Smooth muscle cell of the pulmonary artery (primary cell): Measurements from ENCODE around the gene SRSF8. TPM values are rescaled to one million over a fixed set of nuclear protein-coding genes. Genes with fewer than 3 reads are reported as not detected.

Experiments
- total RNA-seq: library from RNA; depleted of rRNA; stranded (reverse); fragments of >200 nt; gene quantifications from 2 replicates; pipeline ENCODE4 v1.2.3, GENCODE V29; 2014

The SRSF8 gene, protein sequence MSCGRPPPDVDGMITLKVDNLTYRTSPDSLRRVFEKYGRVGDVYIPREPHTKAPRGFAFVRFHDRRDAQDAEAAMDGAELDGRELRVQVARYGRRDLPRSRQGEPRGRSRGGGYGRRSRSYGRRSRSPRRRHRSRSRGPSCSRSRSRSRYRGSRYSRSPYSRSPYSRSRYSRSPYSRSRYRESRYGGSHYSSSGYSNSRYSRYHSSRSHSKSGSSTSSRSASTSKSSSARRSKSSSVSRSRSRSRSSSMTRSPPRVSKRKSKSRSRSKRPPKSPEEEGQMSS
- total RNA-seq = 26.2 and 27.0 TPM in 2 replicates

DNA sequence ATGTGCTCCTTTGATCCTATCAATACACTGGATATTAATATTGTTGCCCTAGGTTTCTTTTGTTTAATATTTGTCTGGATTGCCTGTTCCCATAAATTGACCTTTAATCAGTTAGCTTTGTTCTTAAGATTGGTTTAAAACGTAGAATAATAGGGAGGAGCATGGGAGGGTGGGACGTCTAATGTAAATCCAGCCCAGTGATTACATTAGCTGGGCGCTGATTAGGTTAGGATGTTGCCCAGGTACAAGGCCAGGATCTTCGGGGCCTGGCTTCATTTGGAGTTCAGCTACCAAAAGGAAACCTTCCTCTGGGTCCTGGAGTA, at the start of gene SRSF8:
Gene SRSF8, plus strand, starts transcription at position 204 of the 323 bp plus-strand sequence. CDS start 308 bp downstream, outside the sequence.

DNA sequence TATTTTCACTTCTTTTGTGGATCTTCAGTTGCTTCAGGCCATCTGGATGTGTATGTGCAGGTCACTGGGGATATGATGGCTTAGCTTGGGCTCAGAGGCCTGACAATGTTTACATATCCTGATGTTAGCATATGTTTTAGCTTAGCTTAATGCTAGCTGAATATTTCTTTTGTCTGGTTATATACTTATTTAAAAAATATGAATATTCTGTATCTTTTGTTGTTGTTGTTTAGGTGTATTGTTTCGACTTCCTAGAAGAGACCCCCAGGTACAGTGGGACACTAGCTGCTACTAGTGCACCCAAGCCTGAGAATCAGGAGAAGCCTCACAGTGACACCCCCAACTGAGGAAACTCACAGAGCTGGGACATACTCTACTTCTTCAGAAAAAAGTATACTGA, 41.8 kb upstream of the SRSF8 start, which contains the start of gene KDM4E:
Gene KDM4E, plus strand, starts transcription at position 301 of the 400 bp plus-strand sequence. CDS start 300 bp downstream, outside the sequence.

GRCh38 chr11:95049122-95049521, 17.6 kb upstream of the SRSF8 start, which contains the start of gene KDM4F:
KDM4F (plus strand) TSS chr11:95049422.

DNA sequence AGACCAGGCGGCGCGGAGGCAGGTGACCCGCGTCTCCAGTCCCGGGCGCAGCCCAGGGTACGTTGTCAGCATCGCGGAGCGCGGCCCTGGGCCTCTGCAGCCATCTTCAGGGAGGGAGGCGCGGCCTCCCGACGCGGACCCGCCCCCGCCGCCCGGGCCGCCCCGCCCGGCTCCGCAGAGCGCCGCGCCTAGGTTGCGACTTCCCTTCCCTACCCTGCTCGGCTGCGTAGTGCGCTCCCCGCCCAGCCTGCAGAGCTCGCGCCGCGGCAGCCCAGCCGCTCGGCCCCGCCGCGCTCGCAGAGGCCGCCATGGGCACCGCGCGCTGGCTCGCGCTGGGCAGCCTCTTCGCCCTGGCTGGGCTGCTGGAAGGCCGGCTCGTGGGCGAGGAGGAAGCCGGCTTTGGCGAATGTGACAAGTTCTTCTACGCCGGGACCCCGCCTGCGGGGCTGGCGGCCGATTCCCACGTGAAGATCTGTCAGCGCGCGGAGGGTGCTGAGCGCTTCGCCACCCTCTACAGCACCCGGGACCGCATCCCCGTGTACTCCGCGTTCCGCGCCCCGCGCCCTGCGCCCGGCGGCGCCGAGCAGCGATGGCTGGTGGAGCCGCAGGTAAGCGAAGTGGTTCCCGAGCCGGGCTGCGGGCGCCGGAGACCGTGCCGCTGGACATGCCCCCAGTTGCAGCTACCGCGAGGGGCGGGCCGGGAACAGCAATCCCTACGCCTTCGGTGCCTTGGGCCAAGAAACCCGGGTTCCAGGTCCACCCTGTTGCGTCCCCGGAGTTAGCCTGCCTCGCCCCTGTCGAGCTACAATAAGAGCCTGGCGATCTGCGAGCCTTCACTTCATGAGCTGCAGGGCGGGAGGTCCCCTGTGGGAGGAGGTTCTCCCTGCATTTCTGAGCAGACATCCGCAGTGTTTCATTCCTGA, 23.2 kb downstream of the SRSF8 start, which contains the start of gene ENDOD1:
Gene ENDOD1, plus strand, starts transcription at position 227 of the 923 bp plus-strand sequence. Its CDS starts 82 bp downstream, at position 309.

Other genes with a start within 250 kb of the SRSF8 start
- gene CWC15, start 93.4 kb upstream of the SRSF8 start, total RNA-seq = 20.3 and 20.7 TPM in 2 replicates
- gene KDM4D, start 93.2 kb upstream of the SRSF8 start, total RNA-seq = 0.36 and 0.52 TPM in 2 replicates
- gene KDM4E, start 41.7 kb upstream of the SRSF8 start, total RNA-seq = not detected in 2 replicates
- gene KDM4F, start 17.5 kb upstream of the SRSF8 start, total RNA-seq = not detected in 2 replicates
- gene ENDOD1, start 22.9 kb downstream of the SRSF8 start, total RNA-seq = 82.5 and 112 TPM in 2 replicates
- gene SESN3, start 164.3 kb downstream of the SRSF8 start, total RNA-seq = 12.9 and 99.6 TPM in 2 replicates